Activated CD4-positive, alpha-beta T cell treated with anti-CD3 and anti-CD28 coated beads, Interleukin-2, amount 50 U/mL, for 4 hours (primary cell): Measurements from ENCODE around the gene ITGB5.
"Not testable (repeated sequence)": the region's sequence is repeated elsewhere in the genome, so short reads cannot be mapped to it uniquely, and the experiment has no call there.

Source experiments
- DNase-seq, 2 experiments: peaks; one replicate each; pipeline ENCODE4 v3.0.0-alpha.2; 2020

The ITGB5 gene

GRCh38 chr3:124766113-124767095, 120.8 kb downstream of the ITGB5 start:
- DNase-seq: no peak

DNA sequence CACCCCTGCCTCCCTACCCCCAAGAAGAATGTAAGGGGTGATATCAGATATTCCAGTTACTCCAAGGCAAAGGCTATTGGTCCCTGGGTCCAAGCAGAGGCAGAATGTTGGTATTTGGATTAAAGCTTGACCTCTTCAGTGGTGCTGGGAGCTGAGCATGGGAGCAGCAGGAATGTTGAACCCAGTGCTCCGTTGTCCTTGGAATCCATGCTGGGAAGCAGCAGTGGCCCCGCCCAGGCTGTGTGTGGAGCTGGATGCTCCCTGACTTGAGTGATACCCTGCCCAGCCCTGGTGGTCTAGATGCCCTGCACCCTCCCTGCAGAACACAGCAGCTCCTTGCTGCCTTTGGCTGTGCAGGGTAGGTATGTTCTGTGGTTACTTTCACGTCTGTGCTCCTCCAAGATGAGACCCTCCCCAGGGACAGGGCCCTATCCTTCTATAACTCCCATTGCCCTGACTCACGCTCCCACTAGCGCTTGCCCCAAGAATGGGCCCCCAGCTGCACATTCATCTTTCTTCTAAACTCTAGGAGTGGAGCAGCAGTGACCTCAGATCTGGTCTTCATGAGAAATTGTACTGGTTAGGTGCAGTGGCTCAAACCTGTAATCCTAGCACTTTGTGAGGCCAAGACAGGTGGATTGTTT, 121.8 kb downstream of the ITGB5 start:
- DNase-seq: no peak

GRCh38 chr3:124764746-124765145, 122.4 kb downstream of the ITGB5 start:
- DNase-seq: no peak

- no peak for DNase-seq
Observed at GRCh38 chr3:124763644-124764358, 123.4 kb downstream of the ITGB5 start.

GRCh38 chr3:124763206-124763605, 124.0 kb downstream of the ITGB5 start:
- no peak for DNase-seq

- DNase-seq: no peak
Observed at GRCh38 chr3:124762661-124763011, 124.5 kb downstream of the ITGB5 start.

GRCh38 chr3:124761935-124762660, 125.1 kb downstream of the ITGB5 start:
- DNase-seq: no peak

GRCh38 chr3:124761250-124761796, 125.8 kb downstream of the ITGB5 start:
- DNase-seq: peak; percentile 72 to 80

- DNase-seq: no peak
Observed at GRCh38 chr3:124760601-124761000, 126.6 kb downstream of the ITGB5 start.

DNA sequence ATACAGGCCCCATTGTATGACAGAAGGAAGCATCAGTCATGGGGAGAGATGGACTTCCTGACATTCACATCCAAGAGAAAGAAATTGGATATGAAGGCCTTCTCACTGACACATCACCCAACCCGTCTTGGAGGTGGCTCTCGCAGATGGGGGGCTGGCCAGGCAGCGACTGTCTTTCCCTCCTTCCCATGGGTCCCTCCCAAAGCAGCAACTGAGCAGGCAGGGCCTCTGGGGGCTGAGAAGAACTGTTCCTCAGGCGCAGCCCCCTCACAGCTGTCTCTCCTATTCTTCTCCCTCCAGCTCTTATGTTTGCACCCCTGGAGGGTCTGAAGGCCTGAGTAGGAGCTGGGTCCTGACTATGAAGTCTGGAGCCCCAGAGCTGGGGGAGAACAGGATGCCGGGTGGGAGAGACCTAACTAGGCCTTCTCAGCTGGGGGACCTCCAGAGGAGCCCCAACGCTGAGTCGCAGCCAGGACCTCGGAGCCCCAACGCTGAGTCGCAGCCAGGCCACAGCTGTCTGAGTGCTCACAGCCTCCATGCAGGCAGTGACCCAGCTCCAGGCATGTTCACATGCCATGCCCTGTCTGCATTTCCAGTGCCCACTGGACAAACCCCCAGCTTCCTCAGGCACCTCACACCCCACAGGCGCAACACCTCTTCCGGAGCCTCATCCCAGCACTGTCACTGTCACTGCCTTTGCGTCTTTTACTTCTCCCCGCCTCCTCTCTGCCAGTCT, 127.3 kb downstream of the ITGB5 start:
- DNase-seq: no peak

- no peak for DNase-seq
Observed at GRCh38 chr3:124758851-124759635, 128.1 kb downstream of the ITGB5 start.

DNA sequence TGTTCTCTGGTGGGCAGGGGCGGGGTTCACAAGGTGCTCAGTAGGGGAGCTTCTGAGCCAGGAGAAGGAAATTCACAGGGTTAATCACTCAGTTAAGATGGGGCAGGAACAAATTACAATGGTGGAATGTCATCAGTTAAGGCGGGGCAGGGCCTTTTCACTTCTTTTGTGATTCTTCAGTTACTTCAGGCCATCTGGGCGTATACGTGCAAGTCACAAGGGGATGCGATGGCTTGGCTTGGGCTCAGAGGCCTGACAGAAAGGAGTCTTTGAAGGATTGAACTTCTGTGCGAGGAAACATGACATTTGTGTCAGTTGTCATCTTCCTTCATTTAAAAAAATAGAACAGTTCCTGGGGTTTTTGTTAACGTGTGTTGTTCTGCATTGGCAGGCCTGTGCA, 129.2 kb downstream of the ITGB5 start:
- DNase-seq: not testable (repeated sequence)

DNA sequence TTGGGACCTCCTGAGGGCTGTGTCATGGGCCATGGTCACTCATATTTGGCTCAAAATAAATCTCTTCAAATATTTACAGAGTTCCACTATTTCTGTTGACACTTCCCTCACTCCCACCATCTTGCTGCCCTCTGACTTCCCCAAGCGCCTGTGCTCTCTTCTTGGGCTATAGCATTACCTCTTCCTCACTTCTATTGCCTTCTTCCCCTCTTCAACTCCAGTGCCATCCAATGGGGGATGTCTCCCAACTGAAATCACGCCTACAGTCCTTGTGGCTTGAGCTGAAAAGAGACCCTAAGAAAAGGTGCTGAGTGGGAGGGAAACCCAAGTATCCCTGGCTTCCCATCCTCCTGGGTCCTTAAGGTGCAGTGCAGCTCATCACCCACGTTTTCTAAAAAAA, 135.1 kb downstream of the ITGB5 start:
- no peak for DNase-seq

DNA sequence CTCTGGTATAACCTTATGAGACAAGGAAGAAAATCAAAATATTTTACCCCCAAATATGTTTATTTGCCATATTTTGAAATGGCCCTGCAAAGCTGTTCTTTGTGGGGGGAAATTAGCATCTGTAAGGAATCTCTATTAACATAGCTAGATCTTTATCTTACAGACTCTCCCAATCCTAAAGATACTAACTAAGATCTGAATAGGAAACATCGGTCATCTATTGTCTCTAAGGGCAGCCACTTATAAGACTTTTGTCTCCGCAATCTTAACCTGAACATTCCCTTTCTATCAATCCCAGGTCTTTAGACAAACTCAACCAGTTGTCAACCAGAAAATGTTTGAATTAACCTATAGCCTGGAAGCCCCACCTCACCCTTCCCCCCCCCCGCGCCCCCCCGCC, 135.7 kb downstream of the ITGB5 start:
- no peak for DNase-seq

- DNase-seq: not testable (repeated sequence)
Observed at GRCh38 chr3:124749877-124750276, 137.3 kb downstream of the ITGB5 start.

DNA sequence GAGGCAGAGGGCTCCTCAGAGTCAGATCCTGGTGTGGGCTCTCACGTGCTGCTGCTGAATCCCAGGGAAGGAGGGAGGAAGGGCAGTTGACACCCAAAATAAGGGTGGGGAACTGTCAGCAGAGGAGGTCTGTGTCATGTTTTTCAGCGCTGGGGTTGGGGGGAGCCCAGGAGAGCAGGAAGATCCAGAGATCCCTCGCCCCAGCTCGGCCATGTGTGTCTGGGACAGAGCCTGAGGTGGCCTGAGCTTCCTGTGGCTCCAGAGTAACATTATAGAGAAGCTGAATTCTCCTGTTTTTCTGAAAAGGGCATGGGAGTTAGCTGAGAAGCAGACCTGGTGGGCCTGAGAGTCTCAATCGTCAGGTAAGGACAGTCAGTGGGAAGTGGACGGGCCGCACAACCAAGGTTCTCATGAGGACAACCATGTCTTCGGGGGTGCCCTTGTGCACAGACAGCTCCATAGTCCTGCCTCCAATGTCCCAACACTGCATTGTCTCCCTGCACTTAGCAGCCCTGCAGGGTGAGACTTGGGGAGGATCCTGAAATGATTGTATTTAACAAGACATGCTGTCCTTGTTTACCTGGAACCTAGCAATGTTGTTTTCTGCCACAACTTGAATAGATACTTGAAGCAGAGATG, 138.5 kb downstream of the ITGB5 start:
- no peak for DNase-seq

- DNase-seq: no peak
Observed at GRCh38 chr3:124747111-124747981, 139.8 kb downstream of the ITGB5 start.

GRCh38 chr3:124745756-124746155, 141.4 kb downstream of the ITGB5 start:
- DNase-seq: no peak

GRCh38 chr3:124741027-124741426, 146.1 kb downstream of the ITGB5 start:
- no peak for DNase-seq
